Activated naive CD4-positive, alpha-beta T cell treated with anti-CD3 and anti-CD28 coated beads, Interleukin-2, amount 50 U/mL, for 16 hours (primary cell): Measurements from ENCODE around the gene RUFY2.
"Not testable (repeated sequence)": the region's sequence is repeated elsewhere in the genome, so short reads cannot be mapped to it uniquely, and the experiment has no call there.

Experiments used
- DNase-seq: peaks from one replicate; pipeline ENCODE4 v3.0.0-alpha.2; 2020

RUFY2 gene

GRCh38 chr10:68324396-68324795 is 82.7 kb downstream of the RUFY2 start:
- DNase-seq: not testable (repeated sequence)

GRCh38 chr10:68318331-68319059 is 88.6 kb downstream of the RUFY2 start:
- DNase-seq: no peak

GRCh38 chr10:68315582-68315981 is 91.5 kb downstream of the RUFY2 start:
- DNase-seq: no peak

- DNase-seq: not testable (repeated sequence)
Observed at GRCh38 chr10:68314930-68315329, 92.1 kb downstream of the RUFY2 start.

GRCh38 chr10:68310531-68310930 is 96.5 kb downstream of the RUFY2 start:
- DNase-seq: no peak

GRCh38 chr10:68305854-68306253 is 101.2 kb downstream of the RUFY2 start:
- no peak for DNase-seq

GRCh38 chr10:68303849-68304412 is 103.1 kb downstream of the RUFY2 start:
- DNase-seq: no peak

GRCh38 chr10:68302871-68303270 is 104.2 kb downstream of the RUFY2 start:
- DNase-seq: no peak

GRCh38 chr10:68302503-68302823 is 104.6 kb downstream of the RUFY2 start:
- no peak for DNase-seq

GRCh38 chr10:68301790-68302502 is 105.1 kb downstream of the RUFY2 start:
- no peak for DNase-seq

GRCh38 chr10:68301301-68301700 is 105.8 kb downstream of the RUFY2 start:
- DNase-seq: no peak

- DNase-seq: no peak
Observed at GRCh38 chr10:68296843-68297663, 110.0 kb downstream of the RUFY2 start.
